ENCODE results near the gene SGSM2.
A peak's percentile ranks its signal among the peaks of the same experiment; 100 is the strongest.

SGSM2 gene

DNA sequence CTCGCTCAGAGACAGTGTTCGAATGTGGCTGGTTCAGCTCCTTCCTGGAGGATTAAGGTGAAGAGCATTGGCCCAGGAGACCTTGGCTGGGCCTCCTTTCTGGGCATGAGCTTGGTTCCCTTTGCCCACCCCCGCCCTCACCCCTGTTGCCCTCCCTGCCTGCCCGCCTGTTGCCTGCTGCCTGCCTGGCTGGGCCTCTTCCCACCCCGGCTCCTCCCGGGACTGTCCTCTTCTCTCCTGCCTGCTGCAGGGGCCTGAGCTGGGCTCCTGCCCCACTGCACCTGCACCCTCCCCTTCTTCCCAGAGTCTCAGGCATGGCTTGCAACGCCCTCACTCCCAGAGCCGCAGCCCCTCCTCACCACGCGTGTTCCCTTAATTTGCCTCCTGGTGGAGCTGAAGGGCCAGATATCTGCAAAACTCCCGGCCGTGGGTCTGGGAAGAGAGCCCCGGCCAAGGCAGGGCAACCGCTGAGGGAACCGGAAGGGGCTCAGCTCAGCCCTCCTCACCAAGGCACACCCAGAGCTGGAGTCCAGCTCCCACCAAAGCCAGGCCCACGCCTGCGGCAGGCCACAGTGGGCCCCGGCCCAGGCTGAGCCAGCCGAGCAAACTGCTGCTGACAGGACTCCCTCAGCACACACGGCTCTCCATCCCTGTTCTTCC is 32.4 kb downstream of the SGSM2 start:
- peak; percentile 58 for DNase-seq (ENCODE audit: low spot score)

DNA sequence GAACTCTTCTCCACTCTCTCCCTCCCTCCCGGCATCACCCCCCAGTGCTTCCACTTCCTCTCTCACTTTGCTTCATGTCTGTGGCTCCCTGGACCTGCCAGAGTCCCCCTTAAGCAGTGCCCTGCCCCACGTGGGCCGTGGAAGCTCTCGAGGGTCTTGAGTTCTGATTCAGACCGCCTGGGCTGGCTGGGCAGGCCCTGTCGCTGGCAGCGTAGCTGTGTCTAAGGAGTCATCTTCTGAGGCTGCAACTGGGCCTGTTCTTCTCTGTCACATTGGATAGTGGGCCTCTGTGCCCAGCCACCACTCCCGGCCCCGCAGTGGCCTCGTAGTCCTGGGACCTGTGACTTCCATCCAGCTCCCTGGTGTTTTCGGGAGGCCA is 32.9 kb downstream of the SGSM2 start:
- no peak for DNase-seq (ENCODE audit: low spot score)

DNA sequence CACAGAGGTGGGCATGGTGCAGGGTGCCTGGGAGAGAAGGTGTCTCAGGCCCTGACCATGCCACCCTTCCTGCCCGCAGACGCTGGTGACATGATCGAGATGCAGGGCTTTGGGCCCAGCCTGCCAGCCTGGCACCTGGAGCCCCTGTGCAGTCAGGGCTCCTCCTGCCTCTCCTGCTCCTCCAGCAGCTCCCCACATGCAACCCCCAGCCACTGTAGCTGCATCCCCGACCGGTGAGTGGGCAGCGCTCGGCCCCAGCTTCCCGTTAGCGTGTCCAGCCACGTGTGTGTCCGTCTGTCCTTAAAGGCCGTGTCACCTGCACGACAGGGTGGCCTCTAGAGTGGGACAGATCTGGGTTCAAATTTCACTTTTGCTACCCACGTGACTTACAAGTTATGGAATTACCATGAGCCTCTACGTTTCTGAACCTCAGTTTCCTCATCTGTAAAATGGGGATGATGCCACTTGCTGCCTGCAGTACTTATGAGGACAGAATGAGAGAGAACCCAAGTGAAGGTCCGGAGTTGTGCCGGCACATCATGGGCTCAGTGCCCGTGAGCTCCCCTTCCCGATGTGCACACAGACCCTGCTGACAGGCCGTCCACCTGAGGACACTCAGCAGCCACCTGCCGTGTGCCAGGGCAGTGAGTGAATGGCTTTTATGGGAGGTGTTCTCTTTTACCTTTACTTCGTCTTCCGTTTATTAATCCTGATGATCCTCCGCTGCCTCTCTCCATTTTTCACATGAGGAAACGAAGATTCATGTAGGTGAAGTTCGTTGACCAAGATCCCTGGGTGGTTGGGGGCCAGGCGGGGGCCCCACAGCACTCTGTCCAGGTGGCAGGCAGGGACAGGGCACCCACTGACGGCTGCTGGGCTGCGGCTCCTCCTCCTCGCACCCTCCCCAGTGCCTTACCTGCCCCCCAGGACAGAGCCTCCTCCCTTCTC is 34.2 kb downstream of the SGSM2 start:
- DNase-seq (ENCODE audit: low spot score), result no peak

DNA sequence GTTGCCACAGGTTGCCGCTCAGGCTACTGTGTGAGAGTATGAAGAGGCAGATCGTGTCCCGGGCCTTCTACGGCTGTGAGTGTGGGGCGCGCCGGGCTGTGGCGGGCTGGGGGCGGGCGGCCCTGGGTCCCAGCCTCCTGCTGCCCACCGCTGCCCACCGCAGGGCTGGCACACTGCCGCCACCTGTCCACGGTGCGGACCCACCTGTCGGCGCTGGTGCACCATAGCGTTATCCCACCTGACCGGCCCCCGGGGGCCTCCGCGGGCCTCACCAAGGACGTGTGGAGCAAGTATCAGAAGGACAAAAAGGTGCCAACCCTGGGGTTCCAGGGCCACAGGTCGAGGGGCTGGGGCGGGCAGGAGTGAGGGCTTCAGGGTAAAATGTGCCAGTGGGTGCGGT is 34.9 kb downstream of the SGSM2 start:
- DNase-seq (ENCODE audit: low spot score), result no peak

DNA sequence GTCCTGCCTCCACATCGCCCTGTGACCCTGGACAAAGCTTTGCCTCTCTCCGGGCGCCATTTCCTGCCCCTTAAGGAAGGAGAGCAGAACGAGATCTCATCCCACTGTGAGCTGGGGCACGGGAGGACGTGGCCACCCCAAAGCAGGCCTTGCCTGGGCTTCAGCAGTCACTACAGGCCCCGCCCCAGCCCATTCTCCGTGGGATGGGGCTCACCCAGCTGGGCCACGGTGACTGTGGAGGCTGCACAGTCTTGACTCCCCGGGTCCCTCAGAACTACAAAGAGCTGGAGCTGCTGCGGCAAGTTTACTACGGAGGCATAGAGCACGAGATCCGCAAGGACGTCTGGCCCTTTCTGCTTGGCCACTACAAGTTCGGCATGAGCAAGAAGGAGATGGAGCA is 35.4 kb downstream of the SGSM2 start:
- no peak for DNase-seq (ENCODE audit: low spot score)

DNA sequence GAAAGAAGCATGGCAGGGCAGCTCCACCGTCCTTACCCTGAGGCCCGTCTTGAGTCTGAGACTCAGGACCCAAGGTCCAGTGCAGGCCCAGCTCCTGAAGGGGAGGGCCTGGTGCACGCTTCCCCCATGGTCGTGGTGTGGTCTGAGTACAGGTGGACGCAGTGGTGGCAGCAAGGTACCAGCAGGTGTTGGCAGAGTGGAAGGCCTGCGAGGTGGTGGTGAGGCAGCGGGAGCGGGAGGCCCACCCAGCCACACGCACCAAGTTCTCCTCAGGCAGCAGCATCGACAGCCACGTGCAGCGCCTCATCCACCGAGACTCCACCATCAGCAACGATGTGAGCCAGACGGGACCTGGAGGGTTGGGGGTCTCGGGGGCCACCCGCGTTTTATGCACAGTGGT is 35.9 kb downstream of the SGSM2 start:
- no peak for DNase-seq (ENCODE audit: low spot score)

DNA sequence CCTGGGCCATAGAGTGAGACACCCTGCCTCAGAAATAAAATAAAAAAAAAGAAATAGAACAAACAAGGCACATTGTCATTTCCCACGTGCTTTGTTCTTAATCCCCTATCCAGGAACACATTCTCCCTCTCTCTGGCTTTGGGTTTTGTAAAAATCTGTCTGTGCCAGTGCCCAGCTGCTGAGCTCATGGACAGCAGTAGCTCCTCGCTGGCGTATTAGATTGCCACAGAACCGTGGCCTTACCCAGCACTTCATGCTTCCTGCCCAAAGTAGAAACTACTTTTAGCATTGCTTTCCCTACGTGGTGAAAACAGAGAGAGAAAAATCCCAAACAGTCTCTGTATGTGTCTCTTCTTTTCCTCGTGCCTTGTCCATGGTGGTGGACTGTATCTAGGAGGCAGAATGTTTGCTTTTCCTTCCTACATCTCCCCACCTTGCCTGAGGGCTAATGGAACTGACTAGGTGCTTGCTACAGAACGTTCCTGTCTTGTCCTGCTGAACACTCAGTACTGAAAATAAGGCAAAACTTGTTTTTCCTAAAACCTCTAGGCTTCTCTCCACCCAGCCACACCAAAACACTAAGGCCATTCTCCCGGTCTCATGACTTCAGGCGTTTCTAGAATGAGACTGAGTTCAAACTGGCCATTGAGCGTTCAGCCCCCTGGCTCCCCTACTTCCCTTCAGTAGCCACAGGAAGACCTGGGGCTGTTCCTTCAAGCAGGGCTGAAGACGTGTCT is 37.4 kb downstream of the SGSM2 start:
- DNase-seq (ENCODE audit: low spot score), result no peak

DNA sequence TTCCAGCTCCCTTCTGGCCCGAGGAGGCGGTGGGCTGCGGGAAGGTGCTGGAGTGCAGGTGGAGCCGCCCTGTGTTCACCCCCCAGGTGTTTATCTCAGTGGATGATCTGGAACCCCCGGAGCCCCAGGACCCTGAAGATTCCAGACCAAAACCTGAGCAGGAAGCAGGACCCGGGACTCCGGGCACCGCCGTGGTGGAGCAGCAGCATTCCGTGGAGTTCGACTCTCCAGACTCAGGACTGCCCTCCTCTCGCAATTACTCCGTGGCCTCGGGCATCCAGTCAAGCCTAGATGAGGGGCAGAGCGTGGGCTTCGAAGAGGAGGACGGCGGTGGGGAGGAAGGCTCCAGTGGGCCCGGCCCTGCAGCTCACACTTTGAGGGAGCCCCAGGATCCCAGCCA is 38.1 kb downstream of the SGSM2 start:
- no peak for DNase-seq (ENCODE audit: low spot score)

DNA sequence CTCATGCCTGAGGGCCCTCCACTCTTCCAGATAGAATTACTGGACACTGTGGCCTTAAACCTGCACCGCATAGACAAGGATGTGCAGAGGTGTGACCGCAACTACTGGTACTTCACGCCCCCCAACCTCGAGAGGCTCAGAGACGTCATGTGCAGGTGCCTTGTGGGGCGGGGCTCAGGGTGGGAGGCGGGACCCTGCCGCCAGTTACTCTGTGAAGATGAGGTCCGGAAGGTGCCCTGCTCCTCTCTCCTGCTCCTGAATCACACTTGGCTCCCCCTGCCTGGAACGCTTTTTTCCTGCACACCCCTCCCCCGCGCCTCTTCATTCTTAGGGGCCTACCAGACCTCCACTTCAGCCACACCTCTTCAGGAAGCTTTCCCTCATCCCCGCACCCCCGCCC is 38.8 kb downstream of the SGSM2 start:
- DNase-seq (ENCODE audit: low spot score), result no peak

DNA sequence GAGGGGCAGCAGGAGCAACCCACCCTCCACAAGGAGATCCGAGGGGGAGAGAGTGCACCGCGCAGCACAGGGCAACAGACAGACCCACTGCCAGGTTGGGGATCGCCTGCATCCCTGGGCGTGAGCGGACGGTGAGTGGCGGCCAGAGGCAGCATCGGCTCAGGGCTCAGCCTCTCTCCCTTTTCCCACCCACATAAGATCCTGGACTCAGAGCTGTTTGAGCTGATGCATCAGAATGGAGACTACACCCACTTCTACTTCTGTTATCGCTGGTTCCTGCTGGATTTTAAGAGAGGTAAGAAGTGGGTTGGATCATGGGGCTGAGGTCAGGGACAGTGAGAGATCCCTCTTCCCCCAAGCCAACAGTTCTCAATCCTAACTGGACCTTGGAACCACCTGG is 40.4 kb downstream of the SGSM2 start:
- no peak for DNase-seq (ENCODE audit: low spot score)

DNA sequence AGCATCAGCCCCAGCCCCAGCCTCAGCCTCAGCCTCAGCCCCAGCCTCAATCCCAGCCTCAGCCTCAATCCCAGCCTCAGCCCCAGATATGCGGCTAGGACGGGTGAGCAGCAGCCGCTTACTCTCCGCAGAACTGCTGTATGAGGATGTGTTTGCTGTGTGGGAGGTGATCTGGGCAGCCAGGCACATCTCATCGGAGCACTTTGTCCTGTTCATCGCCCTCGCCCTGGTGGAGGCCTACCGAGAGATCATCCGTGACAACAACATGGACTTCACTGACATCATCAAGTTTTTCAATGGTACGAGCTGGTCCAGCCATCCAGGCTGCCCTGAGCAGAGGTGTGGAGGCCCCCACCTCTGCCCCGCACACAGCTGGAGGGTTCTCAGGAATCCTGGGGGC is 41.6 kb downstream of the SGSM2 start:
- DNase-seq (ENCODE audit: low spot score), result no peak

DNA sequence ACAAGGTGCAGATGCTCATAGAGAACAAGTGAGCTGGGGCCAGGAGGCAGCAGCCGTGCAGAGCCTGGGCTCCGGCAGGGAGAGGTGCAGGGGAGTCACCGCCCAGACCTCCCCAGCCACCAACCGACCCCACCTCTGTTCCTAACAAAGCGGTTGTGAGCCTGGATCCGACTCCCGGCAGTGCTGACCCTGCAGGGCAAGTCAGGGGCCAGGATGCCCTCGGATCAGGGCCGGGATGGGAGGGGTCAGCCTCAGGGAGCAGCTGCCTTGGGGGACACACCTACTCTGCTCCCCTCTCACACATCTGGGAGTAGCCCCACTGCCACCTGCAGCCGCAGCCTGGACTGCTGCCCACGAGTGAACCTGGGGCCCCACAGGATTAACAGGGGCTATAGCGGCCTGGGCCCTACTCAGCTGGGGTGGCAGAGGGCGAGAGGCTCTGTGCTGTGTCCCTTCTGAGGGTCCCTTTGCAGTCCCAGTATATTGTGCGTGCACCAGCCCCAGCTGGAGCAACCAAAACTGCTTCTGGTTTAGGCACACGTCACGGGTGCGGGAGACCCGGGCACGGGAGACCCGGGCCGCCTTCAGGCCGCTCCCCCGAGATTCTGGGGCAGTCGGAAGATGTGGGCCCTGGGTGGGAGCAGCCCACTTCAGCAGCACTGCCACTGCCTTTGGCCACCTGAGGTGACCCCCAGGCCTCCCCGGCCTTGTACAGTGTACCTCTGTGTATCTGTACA is 42.4 kb downstream of the SGSM2 start:
- DNase-seq (ENCODE audit: low spot score), result no peak

DNA sequence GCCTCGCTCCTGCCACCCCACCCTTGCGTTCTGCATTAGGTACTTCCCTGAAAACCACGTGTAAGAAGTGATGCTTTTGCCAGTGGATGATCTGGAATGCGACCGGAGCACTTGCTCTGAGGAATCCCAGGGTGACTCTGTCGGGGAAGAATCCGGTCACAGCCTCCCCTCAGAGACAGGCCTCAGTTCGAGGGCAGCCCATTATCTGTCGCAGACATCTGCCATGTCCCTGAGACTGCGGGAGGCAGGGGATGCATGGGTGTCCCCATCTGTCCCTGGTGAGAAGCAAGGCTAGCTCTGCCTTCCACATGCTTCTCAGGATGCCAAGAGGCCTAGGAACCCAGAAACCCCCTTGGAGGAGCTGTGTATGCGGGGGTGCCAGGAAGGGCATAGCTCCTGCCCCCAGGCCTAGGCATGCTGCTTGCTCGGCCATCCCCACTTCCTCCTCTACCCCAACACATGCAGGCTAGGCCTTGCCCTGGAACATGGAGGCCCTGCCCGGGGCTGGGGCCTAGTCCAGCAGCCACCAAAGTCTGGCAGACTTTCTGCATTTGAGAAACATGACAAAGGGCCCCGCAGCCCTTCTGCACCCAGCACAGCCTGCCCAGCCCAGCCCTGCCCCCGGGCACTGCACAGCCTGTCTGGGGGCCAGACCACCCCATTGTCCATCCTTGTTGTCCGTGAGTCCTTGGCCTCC is 43.1 kb downstream of the SGSM2 start:
- DNase-seq (ENCODE audit: low spot score), result no peak

DNA sequence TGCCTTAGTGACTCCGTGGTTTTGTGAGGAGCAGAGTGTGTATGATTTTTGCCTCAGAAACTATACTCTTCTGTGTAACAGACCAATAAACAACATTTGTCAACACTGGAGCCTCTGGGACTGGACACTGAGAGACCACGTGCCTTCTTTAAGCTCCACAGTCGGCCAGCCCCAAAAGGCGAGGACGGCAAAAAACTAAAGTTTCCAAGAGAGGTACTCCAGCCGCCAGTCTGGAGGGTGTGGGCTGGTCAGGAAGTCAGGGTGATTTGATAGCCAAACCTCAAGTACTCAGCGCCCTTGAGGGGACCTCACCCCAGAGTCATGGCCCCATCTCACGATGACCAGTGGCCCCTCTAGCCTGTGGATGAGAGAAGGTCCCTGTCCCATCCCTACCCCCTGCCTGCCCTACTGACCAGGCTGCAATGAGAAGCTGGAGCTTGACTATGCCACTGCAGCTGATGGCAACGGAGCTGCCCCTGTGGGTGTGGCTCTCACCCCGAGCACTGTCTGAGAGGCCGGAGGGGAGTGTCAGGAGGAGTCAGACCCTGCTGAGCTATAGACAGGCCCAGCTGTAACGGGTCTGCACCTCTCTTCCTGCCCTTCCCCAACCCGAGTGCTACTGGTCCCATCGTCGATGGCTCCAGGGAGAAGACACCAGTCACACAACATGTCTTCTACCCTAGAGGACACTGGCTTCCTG is 43.8 kb downstream of the SGSM2 start:
- no peak for DNase-seq (ENCODE audit: low spot score)

DNA sequence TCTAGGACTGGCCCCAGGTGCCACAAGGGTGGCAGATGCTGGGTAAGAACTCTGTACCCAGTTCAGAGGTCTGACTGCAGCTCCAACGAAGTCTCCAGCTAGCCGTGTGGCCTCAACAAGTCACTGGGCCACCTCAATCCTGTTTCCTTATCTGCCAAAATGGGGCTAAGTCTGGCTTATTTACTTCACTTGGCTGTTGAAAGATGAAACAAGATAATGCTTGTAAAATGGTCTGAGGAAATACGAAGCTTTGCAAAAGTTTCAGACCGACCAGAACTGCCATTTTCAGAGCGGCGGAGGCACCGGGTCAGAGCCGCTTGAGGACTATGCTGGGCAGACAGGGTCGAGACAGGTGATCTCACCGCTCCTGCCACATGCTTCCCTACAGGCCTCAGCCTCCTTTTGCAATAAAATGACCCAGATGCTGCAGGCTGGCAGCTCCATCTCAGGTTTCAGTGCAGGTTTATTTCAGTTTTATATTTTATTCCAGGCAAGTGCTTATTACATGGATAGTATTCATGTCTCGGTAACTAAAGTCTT is 46.4 kb downstream of the SGSM2 start:
- no peak for DNase-seq (ENCODE audit: low spot score)

DNA sequence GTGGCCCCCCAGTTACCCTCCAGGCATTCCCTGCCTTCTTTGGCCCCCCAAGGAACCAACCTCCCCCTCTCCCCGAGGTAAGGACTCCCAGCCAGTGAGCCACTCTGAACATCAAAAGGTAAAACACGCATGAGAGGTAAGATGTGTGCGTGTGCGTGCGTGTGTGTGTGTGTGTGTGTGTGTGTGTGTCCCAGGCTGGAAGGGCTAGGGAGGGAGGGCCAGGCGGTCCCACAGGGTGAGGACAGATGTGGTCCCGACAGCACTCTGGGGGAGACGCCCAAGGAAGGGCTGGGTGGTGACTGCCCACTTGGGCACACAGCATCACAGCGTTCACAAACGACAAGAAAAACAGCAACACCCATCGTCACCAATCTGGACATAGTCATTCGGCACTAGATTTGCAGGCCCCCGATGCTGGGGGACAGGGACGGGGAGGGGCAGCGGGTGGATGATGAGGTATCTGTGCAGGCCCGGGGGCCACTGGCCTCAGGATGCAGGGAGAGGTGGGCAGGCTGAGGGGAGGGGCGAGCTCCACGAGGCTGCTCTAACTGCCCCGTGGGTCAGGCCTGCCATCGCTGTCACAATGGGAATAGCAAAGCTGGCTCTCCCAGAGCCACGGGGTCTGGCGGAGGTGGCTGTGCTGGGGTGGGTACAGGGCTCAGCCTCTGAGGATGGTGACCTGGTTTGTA is 47.3 kb downstream of the SGSM2 start:
- no peak for DNase-seq (ENCODE audit: low spot score)

DNA sequence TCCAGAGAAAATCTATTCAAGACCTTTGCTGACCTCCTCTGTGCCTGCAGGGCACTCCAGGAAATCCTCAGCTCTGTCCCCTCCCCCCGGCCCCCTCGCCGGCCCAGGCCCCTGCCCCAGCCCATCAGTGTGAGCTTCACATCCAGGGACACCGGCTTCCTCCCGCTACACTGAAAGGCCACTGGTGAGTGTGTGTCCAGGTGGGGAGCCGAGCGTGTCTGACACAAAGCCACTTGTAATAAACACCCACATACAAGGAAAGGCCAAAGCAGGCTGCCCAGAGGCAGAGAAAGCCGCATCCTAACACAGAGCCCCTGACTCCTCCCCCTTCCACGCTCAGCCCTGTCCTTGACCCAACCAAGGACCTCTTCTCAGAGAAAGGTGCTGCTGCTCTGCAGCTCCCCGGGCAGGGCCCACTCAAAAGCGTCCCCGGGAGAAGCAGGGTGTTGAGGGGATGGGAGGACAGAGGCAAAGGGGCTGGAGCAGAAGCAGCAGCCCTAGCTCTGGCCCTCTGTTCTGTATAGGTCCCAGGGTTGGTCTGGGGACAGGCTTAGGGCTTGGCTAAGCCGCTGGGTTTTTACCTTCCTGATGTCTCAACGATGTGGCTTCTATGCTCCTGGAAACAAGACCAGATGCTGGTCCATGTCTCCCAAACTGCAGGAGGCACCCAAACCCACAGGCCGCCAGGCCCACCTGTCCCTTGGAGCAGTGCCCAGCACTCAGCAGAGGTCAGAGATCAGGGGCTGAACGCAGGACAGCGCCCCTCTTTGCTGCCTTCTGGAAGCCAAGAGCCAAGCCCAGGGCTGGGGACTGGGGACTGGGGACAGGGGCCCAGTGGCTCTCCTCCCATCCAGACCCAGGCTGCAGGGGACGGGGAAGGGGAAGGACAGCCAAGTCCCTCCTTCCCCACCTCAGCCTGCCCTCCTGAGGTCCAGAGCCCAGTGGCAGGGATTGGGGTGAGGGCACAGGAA is 48.2 kb downstream of the SGSM2 start:
- DNase-seq (ENCODE audit: low spot score), result no peak

DNA sequence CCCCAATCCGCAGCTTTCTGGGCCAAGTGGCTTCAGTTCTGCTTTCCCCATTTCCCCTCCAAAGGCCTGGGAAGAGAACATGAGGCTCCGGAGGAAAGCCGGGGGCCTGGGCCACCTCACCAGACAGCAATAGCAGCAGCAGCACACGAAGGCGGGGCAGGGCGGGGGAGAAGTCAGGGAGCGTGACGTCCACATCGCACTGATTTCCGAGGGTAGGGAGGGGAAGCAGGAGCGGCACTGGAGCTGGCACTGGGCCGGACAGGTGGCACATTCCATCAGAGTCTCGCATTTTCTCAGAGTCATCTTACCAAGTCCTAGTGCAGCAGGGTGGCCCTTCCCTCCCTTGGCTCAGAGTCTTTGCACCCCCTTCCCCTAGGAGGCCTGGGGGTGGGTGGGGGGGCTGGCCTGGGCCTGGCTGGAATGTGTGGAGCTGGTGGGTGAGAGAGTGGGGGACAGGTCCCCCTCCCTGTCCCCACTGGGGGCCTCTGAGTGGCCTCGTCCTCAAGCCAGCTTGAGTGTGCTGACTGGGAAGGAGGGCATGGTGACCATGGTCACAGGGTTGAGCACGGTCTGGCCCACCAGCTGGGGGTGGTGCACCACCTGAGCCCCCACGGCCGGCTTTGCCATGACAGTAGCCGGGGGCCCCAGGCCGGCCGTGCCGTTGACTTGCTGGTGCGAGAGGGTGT is 49.2 kb downstream of the SGSM2 start:
- DNase-seq (ENCODE audit: low spot score), result no peak

All from HuH-7 (cell line).